ENCODE measurements around the gene DNER.

- TF ChIP-seq, protein P1, sequence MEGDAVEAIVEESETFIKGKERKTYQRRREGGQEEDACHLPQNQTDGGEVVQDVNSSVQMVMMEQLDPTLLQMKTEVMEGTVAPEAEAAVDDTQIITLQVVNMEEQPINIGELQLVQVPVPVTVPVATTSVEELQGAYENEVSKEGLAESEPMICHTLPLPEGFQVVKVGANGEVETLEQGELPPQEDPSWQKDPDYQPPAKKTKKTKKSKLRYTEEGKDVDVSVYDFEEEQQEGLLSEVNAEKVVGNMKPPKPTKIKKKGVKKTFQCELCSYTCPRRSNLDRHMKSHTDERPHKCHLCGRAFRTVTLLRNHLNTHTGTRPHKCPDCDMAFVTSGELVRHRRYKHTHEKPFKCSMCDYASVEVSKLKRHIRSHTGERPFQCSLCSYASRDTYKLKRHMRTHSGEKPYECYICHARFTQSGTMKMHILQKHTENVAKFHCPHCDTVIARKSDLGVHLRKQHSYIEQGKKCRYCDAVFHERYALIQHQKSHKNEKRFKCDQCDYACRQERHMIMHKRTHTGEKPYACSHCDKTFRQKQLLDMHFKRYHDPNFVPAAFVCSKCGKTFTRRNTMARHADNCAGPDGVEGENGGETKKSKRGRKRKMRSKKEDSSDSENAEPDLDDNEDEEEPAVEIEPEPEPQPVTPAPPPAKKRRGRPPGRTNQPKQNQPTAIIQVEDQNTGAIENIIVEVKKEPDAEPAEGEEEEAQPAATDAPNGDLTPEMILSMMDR (IDR thresholded peaks at IDR 0.05), result no peak
- no peak for TF ChIP-seq POLR2A (IDR thresholded peaks at IDR 0.05)
Observed at GRCh38 chr2:229474125-229474524, 240.2 kb downstream of the DNER start.
